Measurements from ENCODE around the gene OSGEP.

The OSGEP gene

GRCh38 chr14:20476776-20477175, 22.2 kb upstream of the OSGEP start (continued):
- TF ChIP-seq ZNF16 (tag by site-specific recombination; IDR thresholded peaks at IDR 0.05; ENCODE audit: low read depth): no peak
- TF ChIP-seq ZFP69B (tag by site-specific recombination; IDR thresholded peaks at IDR 0.05): no peak
- TF ChIP-seq KLF7 (tag by site-specific recombination; IDR thresholded peaks at IDR 0.05; ENCODE audit: borderline replicate concordance): no peak
- TF ChIP-seq OVOL3 (tag by site-specific recombination; IDR thresholded peaks at IDR 0.05): no peak
- TF ChIP-seq ZNF416 (tag by site-specific recombination; IDR thresholded peaks at IDR 0.05): no peak

GRCh38 chr14:20472536-20473169, 18.0 kb upstream of the OSGEP start:
- ChIA-PET CTCF (interaction anchor here (0.9 to 1.5 kb wide), 2 partner anchors 57 to 134 kb away, joined by 4 to 7 read pairs; no protein-coding TSS in a partner anchor), POLR2A (no interaction called here)
- peaks cover 7% of the 10 kb centered on the region for H3K4me1 ChIP-seq (ENCODE audit: control insufficient read depth, insufficient read depth, low read length)
- no peaks in the 10 kb centered on the region for H3K9me3 ChIP-seq (ENCODE audit: control insufficient read depth, insufficient read depth, low read depth, low read length)
- no peak overlapping the region for H3K4me3 ChIP-seq (ENCODE audit: low read depth, low read length)
- H3K27ac ChIP-seq (ENCODE audit: extremely low read depth, low read depth, low read length): no peak overlapping the region
- no peak for TF ChIP-seq ZNF148 (tag by site-specific recombination; IDR thresholded peaks at IDR 0.05; ENCODE audit: borderline replicate concordance)
- TF ChIP-seq ZNF692 (tag by site-specific recombination; IDR thresholded peaks at IDR 0.05): no peak
- TF ChIP-seq HOXC10 (CRISPR knock-in tag; IDR thresholded peaks at IDR 0.05): no peak
- no peak for TF ChIP-seq ZNF184 (tag by site-specific recombination; IDR thresholded peaks at IDR 0.05)
- TF ChIP-seq ZNF48 (tag by site-specific recombination; IDR thresholded peaks at IDR 0.05): no peak
- TF ChIP-seq ZNF600 (tag by site-specific recombination; IDR thresholded peaks at IDR 0.05): no peak
- no peak for TF ChIP-seq ZNF629 (tag by site-specific recombination; IDR thresholded peaks at IDR 0.05)
- no peak for TF ChIP-seq ZNF837 (tag by site-specific recombination; IDR thresholded peaks at IDR 0.05)
- no peak for TF ChIP-seq OVOL3 (tag by site-specific recombination; IDR thresholded peaks at IDR 0.05)
- no peak for TF ChIP-seq ZNF433 (tag by site-specific recombination; IDR thresholded peaks at IDR 0.05; ENCODE audit: low read depth)
- TF ChIP-seq ZNF335 (tag by site-specific recombination; conservative IDR thresholded peaks at IDR 0.05): no peak
- no peak for TF ChIP-seq ZNF223 (tag by site-specific recombination; IDR thresholded peaks at IDR 0.05)
- TF ChIP-seq HOXD13 (CRISPR knock-in tag; IDR thresholded peaks at IDR 0.05; ENCODE audit: borderline replicate concordance): no peak
- no peak for TF ChIP-seq TRIM28 (IDR thresholded peaks at IDR 0.05; ENCODE audit: borderline replicate concordance, low read length)
- no peak for TF ChIP-seq ZFP69B (tag by site-specific recombination; IDR thresholded peaks at IDR 0.05)
- H3K36me3 ChIP-seq (ENCODE audit: control insufficient read depth in 2 of 2, insufficient read depth in 1 of 2, low read length in 2 of 2): peaks cover 46 to 64% of the 10 kb centered on the region in 2 experiments

- Histone ChIP-seq H3K4me1 (ENCODE audit: control insufficient read depth, insufficient read depth, low read length) (peaks cover 5% of the 10 kb centered on the region), H3K4me3 (ENCODE audit: low read depth, low read length) (peak overlapping the region; percentile 71), H3K27ac (ENCODE audit: extremely low read depth, low read depth, low read length) (peak overlapping the region; percentile 51; the same call in 1 of the 2 replicates), H3K36me3 (ENCODE audit: control insufficient read depth in 2 of 2, insufficient read depth in 1 of 2, low read length in 2 of 2) (peaks cover 28 to 43% of the 10 kb centered on the region in 2 experiments), H3K9me3 (ENCODE audit: control insufficient read depth, insufficient read depth, low read depth, low read length) (no peaks in the 10 kb centered on the region)
- TF ChIP-seq KLF9 (tag by site-specific recombination; IDR thresholded peaks at IDR 0.05; ENCODE audit: low read depth): no peak
- no peak for TF ChIP-seq ZNF548 (tag by site-specific recombination; IDR thresholded peaks at IDR 0.05)
- no peak for TF ChIP-seq PRDM6 (tag by site-specific recombination; IDR thresholded peaks at IDR 0.05)
- peak; percentile 80 for TF ChIP-seq ZNF76 (tag by site-specific recombination; IDR thresholded peaks at IDR 0.05; ENCODE audit: borderline replicate concordance, low read depth)
- peak; percentile 84; the same call in 1 of the 2 replicates for TF ChIP-seq ZBTB20 (tag by site-specific recombination; IDR thresholded peaks at IDR 0.05)
- no peak for TF ChIP-seq ZNF121 (tag by site-specific recombination; IDR thresholded peaks at IDR 0.05)
- peak; percentile 72 for TF ChIP-seq ZNF341 (tag by site-specific recombination; IDR thresholded peaks at IDR 0.05; ENCODE audit: low read depth)
- 0 out of 2 replicates have a peak, but pooled peaks have one; percentile 25 for TF ChIP-seq PRDM1 (tag by site-specific recombination; IDR thresholded peaks at IDR 0.05)
- 0 out of 2 replicates have a peak, but pooled peaks have one; percentile 5 for TF ChIP-seq ZBTB17 (tag by site-specific recombination; IDR thresholded peaks at IDR 0.05)
- POLR2A ChIA-PET: interaction anchor here (1.2 to 2.6 kb wide), 4 partner anchors 8 to 30 kb away, joined by 3 to 41 read pairs (median 22); partner anchors contain the start of genes APEX1, OSGEP and PIP4P1
- CTCF ChIA-PET: interaction anchor here (1.1 kb wide), 1 partner anchor 9 kb away, joined by 4 read pairs; the partner anchor contains the start of gene PIP4P1
Observed at GRCh38 chr14:20470603-20470901, 15.9 kb upstream of the OSGEP start.
